ENCODE measurements around the gene CSRNP2.

DNA sequence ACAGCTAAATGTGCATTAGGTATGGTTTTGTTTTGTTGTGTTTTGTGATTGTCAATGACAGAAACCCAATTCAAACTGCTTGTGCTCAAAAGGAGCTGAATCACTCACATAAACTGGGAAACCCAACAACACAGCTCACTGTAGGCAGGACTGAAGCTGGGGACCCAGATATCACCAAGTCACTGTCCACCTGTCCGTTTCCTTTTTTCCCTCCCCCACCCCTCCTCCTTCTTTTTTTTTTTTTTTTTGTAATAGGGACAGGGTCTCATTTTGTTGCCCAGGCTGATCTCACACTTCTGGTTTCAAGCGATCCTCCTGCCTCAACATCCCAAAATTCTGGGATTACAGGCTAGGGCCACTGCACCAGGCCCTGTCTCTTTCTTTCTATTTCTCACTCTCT lies 50.3 kb downstream of the CSRNP2 start:
- no peak for TF ChIP-seq CTCF (IDR thresholded peaks at IDR 0.05)
- TF ChIP-seq POLR2A (IDR thresholded peaks at IDR 0.05), result no peak

Measured in uterus (tissue), 2 donors.